Left cardiac atrium (tissue), 4 donors: ENCODE measurements around the gene ULK4. TPM values are rescaled to one million over a fixed set of nuclear protein-coding genes. Genes with fewer than 3 reads are reported as not detected.
A peak's percentile ranks its signal among the peaks of the same experiment; 100 is the strongest.

Experiments
- ATAC-seq, 2 donors: fragments of 200-7000 bp; cut with Tn5 transposase; one replicate each; pipeline ENCODE4 v1.9.1; 2020; ENCODE audit warnings: mild to moderate bottlenecking in 2 of 2, moderate library complexity in 2 of 2
- DNase-seq: peaks from one replicate; pipeline ENCODE4 v3.0.0-alpha.2; 2020
- intact Hi-C, 2 donors: fragments of 100-400 bp; cut with DNase I; formaldehyde crosslinking; loops; one replicate each; pipeline versions ENCODE4 v1.14.1 to v1.15.1; 2022 to 2023
- total RNA-seq, 2 donors: library from RNA; stranded (reverse); fragmentation: NEBNext Ultra II Directional; extraction: Animal tissue kit (Norgen Biotek cat#: 25700); gene quantifications; one replicate each; pipeline ENCODE4 v1.2.1, GENCODE V29; 2021
- donor health status: DM: no; HTN: yes; CAD: no.
- donor health status: DM: no; HTN: yes; CAD: no; lungs with severe emphysema.
- donor health status: DM: yes; HTN: yes; CAD: no.
- donor health status: Dilated cardiomyopathy.

The ULK4 gene
- total RNA-seq, 2 donors from 2014 or later, result 12.7 to 13.8 TPM

DNA sequence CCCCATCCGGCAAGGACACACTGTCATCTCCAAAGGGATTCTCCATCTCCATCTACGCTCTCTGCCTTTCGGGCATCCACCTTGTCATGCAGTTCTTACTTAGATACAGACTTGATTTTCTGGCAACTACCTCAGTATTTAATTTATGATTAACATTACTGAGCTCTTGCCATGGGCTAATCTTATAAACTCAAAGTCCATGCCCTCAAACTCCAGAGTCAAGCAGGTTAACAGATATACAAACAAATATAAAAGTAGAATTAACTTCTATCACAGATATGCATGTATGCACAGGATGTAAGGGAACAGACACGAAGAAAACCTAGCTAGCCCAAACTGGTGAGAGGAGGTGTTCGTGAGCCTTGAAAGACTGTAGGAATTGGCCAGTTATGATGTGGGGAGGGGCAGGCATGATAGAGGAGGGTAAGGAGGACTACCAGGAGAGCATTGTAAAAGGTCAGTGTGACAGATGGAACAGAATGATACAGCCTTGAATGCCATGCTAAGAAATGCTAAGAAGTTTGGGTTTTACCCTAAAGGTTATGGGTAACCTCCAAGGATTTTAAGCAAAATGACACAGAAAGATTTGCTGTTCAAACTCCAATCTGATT, 334.3 kb downstream of the ULK4 start:
- intact Hi-C loops, result no loop called here
- ATAC-seq (no peak), DNase-seq (no peak)

DNA sequence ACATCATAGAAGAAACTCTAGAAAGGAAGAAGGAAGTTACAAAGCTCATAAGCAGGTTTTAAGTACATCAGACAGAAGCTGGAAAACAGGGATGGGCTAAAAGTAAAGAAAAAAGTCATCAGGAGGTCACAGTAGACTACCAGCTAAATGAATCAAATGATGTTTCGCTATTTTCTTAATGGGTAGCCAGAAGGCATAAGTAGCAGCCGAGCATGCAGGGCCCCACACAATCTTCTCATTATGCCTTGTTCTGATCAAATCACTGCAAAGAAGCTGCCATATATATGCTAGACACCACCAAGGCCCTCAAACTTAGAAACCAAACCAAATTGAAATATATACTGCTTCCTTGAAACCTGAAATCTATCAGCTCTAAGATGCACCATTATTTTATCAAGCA, 349.1 kb downstream of the ULK4 start:
- intact Hi-C loops, result no loop called here
- ATAC-seq (no peak), DNase-seq (no peak)

DNA sequence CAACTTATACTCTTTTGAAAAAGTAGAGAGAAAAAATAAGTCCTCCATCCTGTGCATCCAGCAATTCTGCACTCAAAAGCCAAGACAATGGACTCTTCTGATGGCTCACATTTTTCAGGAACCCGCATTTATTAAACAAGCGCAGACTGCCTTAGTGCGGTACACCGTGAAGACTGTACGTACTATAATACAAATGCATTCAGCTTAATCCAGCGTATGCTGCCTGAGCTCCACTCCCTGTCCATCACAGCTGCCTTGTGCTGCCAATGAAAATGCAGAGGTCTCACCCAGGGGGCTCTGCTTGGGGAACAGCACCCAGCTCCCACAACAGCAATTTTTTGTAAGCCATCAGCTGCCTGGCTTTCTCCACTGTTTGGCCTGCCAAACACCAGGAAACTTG, 350.9 kb downstream of the ULK4 start:
- no peak for DNase-seq
- no peak for ATAC-seq

DNA sequence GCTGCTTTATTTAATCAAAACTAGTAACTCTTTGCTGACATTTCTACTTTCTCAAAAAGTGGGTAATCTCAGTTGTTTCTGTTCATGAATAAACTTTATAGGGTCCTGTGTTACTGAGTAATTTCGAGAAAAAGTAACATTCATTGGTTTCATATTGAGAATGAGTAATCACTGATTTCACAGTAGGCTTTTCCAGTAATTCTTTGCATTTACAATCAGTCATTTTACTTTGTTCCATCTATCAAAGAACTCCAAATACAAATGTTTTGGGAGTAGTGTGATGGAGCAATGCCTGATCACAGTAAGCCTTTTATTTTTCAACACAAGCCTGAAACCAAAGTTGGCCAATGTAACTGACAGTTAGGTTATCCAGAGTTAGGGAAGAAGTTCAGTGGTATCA, 353.6 kb downstream of the ULK4 start:
- intact Hi-C loops, result no loop called here
- no peak for ATAC-seq
- DNase-seq, result no peak

More for the DNA sequence above, 350.9 kb downstream of the ULK4 start:
- intact Hi-C loops, result no loop called here

DNA sequence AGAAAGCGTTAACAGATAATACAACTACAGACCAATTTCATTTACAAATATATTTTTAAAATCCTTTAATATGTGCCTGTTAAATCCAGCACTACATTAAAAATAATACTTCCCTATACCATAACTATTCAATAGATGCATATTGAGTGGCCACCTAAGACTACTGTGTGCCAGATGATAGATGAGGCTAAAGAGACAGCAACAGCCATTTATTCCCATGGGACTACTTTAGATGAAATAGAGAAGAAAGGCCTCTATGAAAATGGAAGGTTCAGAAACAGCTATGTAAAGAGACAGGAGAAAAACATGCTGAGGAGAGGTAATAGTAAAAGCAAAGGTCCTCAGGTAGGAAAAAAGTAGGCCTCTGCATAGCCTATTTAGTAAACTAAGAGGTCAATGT, 358.1 kb downstream of the ULK4 start:
- DNase-seq (no peak), ATAC-seq (no peak)
- intact Hi-C loops, result no loop called here

DNA sequence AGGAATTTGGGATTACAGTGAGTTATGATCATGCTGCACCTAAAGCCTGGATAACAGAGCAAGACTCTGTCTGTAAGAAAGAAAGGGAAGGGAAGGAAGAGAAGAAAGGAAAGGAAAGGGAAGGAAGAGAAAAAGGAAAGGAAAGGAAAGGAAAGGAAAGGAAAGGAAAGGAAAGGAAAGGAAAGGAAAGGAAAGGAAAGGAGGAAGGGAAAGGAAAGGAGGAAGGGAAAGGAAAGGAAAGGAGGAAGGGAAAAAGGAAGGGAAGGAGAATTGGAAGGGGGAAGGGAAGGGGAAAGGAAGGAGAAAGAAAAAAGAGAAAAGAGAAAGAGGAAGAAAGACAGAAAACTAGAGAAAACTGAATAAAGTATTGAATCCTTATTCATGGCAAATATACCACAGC, 359.8 kb downstream of the ULK4 start:
- ATAC-seq (no peak), DNase-seq (no peak)
- intact Hi-C loops, result no loop called here

DNA sequence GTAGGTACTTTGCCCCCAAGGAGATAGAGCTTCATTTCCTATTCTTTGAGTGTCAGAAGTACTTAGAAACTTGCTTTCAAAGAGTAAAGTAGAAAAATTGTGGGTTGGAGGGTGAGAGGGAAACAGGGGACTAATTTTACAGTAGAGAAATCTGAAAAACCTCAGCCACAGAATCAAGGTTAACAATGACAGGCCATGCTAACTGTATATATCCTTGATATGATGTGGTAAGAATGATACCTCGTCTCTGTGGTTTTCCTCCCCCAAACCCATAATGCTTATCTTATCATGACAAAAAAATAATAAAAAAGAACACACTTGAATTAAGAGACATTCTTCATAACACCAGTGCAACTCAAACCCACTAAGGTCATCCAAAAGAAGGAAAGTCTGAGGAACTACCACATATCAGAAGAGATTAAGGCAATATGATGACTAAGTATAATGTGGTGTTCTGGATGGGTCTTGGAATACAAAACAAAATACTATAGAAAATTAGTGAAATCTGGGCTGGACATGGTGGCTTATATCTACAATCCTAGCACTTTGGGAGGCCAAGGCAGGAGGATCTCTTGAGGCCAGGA, 360.4 kb downstream of the ULK4 start:
- DNase-seq (no peak), ATAC-seq (no peak)
- intact Hi-C loops, result no loop called here

DNA sequence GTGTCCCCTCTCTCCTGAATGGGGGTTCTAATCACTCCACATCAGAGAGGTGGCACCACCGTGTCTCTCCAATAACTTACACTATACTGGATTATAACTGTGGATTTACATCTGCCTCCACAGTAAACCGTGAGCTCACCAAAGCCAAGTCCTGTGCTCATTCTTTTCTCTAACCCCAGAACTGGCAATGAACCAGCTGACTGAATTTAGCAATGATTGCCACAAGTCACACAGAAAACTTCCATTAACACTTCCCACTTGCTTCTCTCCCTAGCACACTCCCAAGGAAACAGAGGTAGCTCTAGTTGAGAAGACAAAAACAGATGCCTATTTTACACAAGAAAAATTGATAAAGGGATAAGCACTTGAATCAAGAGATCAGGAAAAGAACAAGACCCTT, 361.3 kb downstream of the ULK4 start:
- intact Hi-C loops, result no loop called here
- ATAC-seq, result no peak

DNA sequence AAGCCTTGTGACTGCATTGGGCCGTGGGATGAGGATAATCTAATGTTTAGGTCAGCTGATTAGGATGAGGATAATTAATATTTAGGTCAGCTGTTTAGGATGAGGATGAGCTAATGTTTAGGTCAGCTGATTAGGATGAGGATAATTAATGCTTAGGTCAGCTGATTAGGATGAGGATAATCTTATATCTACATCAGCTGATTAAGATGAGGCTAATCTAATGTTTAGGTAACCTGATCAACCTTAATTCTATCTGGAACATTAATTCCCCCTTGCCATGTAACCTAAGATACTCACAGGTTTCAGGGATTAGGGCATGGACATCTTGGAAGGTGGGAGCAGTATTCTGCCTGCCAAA, 362.8 kb downstream of the ULK4 start:
- intact Hi-C loops, result no loop called here
- DNase-seq (no peak), ATAC-seq (no peak)

More for the DNA sequence above, 361.3 kb downstream of the ULK4 start:
- no peak for DNase-seq

DNA sequence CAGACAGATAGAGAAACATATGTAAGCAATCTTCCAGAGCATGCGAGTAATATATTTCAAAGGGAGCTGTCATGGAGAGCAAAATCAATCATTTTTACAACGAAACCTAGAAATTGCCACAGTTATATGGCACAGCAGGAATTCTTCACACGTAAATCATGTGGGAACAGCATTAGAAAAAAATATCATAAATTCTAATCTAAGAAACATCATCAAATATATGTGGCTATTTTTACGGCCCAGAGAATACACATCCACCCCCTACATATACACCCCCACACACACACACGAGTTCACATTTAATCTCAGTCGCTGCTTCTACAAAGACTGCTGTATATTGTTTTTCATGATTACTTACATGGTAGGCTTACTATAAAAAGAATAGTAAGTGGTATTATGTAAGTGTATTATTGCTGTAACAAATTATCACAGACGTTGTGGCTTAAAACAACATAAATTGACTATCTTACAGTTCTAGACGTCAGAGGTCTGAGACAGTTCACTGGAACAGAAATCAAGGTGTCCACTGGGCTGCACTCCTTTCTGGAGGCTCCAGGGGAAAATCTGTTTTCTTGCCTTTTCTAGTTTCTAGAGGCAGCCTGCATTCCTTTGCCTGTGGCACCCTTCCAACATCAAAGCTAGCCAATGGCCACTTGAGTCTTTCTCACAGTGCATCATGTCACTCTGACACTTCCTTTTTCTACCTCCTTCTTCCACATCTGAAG, 363.3 kb downstream of the ULK4 start:
- no peak for ATAC-seq
- intact Hi-C loops, result no loop called here
- DNase-seq, result no peak

DNA sequence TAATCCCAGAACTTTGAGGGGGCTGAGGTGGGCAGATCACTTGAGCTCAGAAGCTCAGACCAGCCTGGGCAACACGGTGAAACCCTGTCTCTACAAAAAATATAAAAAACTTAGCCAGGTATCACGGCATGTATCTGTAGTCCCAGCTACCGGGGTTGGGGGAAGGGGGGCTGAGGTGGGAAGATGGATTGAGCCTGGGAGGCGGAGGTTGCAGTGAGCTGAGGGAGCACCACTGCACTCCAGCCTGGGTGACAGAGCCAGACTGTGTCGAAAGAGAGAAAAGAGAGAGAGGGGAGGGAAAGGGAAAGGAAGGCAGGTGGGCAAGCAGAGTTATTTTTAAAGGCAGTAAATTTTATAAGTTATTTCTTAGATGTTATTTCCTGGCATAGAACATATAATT, 368.1 kb downstream of the ULK4 start:
- DNase-seq (no peak), ATAC-seq (no peak)
- intact Hi-C loops, result no loop called here

DNA sequence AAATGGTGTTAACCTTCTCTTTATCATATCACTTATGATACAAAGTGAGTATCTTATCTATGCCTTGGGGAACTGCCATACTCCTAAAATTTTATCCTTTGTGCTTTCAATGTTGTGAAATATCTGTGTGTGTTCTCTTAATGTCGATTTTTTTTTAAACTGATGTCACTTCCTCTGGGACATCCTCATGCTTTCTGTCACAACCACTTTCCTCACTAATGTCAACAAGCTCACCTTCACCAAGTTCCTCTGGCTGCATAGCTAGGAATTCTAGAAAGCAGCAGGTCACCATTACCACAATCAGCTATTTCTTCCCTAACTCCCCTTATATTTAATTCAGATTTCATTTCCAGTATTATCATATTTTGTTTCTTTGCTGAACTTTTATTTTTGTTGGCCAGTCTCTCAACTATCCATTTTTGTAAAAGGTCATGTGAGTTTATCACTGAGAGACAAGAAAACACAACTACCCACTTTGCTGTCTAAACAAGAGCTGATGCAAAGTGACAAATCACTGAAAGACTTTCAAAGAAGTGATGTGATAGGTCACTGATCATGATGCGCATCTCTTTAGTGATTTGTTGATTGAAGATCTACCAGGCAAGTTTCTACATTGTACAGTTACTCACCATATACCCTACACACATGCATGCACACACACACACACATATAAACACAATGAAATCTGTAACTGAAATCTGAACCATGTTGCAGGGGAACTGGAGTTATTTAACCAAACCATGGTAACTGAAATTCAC, 369.0 kb downstream of the ULK4 start:
- DNase-seq (no peak), ATAC-seq (no peak)
- intact Hi-C loops, result no loop called here

DNA sequence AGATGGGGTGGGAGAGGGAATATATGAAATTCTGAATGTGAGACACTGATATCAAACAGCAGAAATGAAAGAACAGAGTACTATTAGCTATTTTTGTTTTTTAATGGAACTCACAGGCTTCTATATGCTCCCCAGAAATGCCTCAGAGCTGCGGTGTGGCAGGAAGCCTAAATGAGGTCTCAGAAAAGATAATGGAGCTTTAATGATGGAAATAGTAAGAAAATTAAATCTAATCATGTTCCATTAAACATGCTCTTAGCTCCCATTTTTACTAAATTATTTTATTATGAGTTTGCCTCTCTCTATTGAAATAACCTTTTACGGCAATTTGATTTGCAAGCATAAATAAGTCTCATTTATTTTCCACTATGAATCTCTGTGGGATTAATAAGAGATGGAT, 378.9 kb downstream of the ULK4 start:
- no peak for DNase-seq
- intact Hi-C loops, result no loop called here
- ATAC-seq, result no peak

DNA sequence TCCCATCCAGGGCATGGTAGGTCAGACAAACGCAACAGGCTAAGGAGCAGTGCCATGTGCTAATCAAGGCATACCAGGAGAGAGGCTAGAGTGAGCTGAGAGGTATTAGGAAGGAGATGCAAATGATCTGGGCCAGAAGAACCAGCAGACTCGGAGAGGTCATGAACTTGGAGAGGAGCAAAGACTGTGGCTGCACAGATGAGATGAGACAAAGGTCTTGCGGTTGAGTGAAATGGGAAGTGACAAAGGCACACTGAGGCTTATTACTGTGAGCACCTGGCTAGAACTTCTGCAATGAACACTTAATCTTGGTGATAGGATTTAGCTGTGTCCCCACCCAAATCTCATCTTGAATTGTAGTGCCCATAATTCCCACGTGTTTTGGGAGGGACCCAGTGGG, 380.2 kb downstream of the ULK4 start:
- DNase-seq (no peak), ATAC-seq (no peak)
- intact Hi-C loops, result no loop called here

DNA sequence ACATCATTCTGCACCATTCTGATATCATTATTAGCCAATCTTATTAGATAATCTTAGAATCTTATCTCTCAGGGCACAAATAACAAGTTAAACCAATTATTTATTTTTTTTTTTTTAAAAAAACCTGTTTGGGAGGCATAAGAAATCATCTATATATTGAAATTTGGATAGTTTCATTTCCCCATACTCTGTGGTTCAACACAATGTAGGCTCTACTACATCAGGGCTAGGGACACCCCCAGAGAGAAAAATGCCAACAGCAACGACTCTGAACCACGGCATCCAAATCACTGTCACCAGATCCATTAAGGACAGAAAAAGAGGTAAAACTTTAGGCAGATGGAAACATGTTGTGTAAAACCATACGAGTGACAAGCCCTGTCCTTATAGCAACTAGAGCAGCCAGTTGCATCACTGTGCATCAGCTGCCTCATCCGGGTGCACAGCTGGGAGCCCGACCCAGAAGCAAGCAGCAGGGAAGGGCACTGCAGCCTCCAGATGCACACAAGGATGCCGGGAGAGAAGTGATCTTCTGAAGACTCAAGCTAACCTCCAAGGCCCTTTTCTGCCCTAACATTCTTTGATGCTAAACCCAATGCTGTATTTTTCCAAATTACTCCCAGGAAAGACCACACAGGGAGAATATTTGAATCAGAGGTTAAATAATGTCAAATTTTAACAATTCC, 381.5 kb downstream of the ULK4 start:
- intact Hi-C loops, result no loop called here
- DNase-seq (no peak), ATAC-seq (no peak)

DNA sequence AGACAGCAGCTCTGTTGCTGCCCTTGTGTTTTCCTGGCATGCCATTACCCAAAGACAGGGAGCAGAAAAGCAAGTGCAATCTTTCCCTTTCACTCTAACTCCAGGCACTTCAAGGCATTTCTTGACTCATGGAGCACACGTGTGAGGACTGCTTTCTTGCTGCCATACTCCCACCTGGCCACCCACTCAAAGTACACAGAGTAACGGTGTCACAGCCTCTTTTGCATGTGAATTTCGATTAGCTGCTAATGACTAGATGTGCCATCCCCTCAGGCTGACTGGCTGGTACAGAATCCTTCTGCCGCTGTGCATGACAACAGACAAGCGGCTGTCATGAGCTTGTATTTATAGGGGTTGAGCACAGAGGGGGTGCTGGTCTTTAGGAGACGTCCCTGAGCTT, 382.0 kb downstream of the ULK4 start:
- ATAC-seq (no peak), DNase-seq (no peak)
- intact Hi-C loops, result no loop called here

DNA sequence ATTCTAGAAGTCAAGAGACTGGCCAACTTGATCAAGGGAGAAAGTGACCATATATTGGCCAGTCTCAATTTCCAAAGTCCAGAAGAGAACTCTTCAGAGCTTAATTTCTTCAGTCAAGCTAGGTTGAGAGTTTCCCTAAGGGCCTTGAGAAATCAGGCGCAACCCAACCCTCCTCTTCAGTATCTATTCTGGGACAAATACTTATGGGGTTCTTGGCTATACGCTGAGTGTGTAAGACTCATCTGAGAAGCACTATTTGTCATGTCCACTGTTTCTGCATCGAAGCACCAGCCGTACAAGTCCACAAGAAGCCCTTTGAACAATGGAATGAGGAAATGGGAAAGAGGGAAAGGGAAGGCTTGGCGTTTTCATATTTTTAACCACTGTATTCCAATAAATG, 383.1 kb downstream of the ULK4 start:
- intact Hi-C loops, result no loop called here
- no peak for DNase-seq
- ATAC-seq, result no peak

DNA sequence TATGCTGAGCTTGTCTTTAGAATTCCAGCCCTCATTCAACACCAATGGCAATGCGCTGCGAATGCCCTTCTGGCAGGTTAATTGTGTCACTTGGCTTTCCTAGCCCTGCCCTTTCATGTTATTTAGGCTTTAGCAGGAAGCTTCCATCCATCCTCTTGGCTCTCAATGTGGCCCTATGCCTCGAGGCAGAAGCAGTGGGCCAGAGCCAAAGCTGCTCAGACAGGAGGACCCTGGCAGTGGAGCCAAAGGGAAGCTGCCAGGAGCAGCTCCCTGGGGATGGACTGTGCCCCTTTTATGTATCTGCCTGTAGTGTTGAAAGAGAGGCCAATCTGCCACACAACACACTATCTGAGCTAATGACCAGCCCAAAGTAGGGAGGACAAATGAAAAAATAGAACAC, 386.2 kb downstream of the ULK4 start:
- peak; percentile 46 for DNase-seq
- ATAC-seq, result peak; percentile 84 to 87
- intact Hi-C loops, result no loop called here

DNA sequence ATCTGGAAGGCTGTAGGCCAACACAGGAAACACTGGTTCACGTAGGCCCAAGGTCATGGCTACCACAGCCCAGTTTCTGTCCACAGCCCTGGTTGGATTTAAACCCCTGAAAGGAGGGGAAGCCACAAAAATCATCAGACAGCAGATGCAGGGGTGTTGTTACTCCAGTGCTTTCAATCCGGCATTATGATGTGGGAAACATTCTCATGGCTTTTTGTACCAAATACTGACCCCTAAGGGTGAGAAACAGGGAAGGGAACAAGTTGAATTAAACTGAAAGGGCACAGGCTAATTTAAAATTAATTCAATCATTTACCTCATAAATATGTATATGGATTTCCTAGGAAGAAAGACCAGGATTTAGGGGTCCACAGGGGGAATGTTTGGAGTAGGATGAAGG, 387.0 kb downstream of the ULK4 start:
- ATAC-seq, result peak in 1 of 2 donors; percentile 24
- intact Hi-C loops, result no loop called here

DNA sequence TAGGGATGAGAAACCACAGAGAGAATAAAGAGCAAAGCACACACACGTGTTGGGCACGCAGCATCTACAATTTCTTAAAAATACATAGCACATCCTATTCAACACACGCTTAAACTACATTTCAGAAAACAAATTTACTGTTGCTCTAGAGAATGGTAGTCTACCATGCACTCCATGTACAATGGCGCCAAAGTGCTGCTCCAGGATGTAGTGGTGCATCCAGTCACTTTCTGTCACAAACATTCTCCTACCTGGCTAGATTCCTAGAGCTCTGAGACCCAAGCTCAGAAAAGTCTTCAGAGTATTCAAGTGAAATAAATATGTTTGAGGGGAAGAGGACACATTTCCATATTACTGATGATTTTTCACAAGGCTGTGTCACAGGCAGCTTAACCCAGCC, 388.3 kb downstream of the ULK4 start:
- intact Hi-C loops, result no loop called here
- DNase-seq, result no peak

More for the DNA sequence above, 387.0 kb downstream of the ULK4 start:
- no peak for DNase-seq

More for the DNA sequence above, 388.3 kb downstream of the ULK4 start:
- ATAC-seq, result no peak
